Caco-2 (cell line): ENCODE measurements around the gene CACNG5. TPM values are rescaled to one million over a fixed set of nuclear protein-coding genes. Genes with fewer than 3 reads are reported as not detected.

Experiments
- BruUV-seq: library from RNA; stranded (reverse); fragments of 400-500 nt; replicated peaks from 2 replicates; lab custom pipeline; 2021; lab: Mats Ljungman, UMichigan
- CTCF ChIA-PET: fragments of 300-600 bp; sonication (Branson Sonifier 250); formaldehyde crosslinking; loops from one replicate; lab custom pipeline; 2022; ENCODE audit warnings: antibody characterized with exemption; lab: Charles Lee
- POLR2A ChIA-PET: fragments of 300-600 bp; sonication (Branson Sonifier 250); formaldehyde crosslinking; loops from one replicate; lab custom pipeline; 2022; ENCODE audit warnings: antibody characterized with exemption; lab: Charles Lee
- DNase-seq, 2 experiments: peaks; one replicate each; pipeline versions ENCODE4 v3.0.0 to v3.0.0-alpha.2; 2020 to 2022
- H3K27me3 ChIP-seq: replicated peaks from 2 replicates; pipeline ENCODE4 v1.6.0; 2011; ENCODE audit warnings: low read length; ENCODE audit not compliant: control insufficient read depth, insufficient read depth
- H3K36me3 ChIP-seq: 2 replicates; pipeline ENCODE4 v1.5.1; 2011; ENCODE audit warnings: low read length; ENCODE audit not compliant: control insufficient read depth, insufficient read depth
- H3K4me1 ChIP-seq: fragments of 250-450 bp; sonication (Bioruptor Pico); 2 replicates; pipeline ENCODE4 v1.5.1; 2020; ENCODE audit warnings: mild to moderate bottlenecking
- H3K4me3 ChIP-seq: 2 replicates; pipeline ENCODE4 v1.5.1; 2011; ENCODE audit warnings: low read depth, mild to moderate bottlenecking, control low read depth, low read length
- H3K9me3 ChIP-seq: fragments of 250-450 bp; sonication (Bioruptor Pico); 2 replicates; pipeline ENCODE4 v1.5.1; 2020; ENCODE audit warnings: mild to moderate bottlenecking, moderate library complexity
- H3K27ac Mint-ChIP-seq: one replicate; pipeline ENCODE4 v1.8.0; 2022; ENCODE audit warnings: mixed read lengths; ENCODE audit not compliant: unreplicated experiment
- H3K27me3 Mint-ChIP-seq: one replicate; pipeline ENCODE4 v1.8.0; 2022; ENCODE audit warnings: mixed read lengths; ENCODE audit not compliant: insufficient read depth, unreplicated experiment
- H3K36me3 Mint-ChIP-seq: one replicate; pipeline ENCODE4 v1.8.0; 2022; ENCODE audit warnings: mild to moderate bottlenecking, mixed read lengths; ENCODE audit not compliant: insufficient read depth, unreplicated experiment
- H3K4me1 Mint-ChIP-seq: one replicate; pipeline ENCODE4 v1.8.0; 2022; ENCODE audit warnings: low read depth, mixed read lengths; ENCODE audit not compliant: unreplicated experiment
- H3K4me3 Mint-ChIP-seq: one replicate; pipeline ENCODE4 v1.8.0; 2022; ENCODE audit warnings: mild to moderate bottlenecking, moderate library complexity, mixed read lengths; ENCODE audit not compliant: unreplicated experiment
- H3K9me3 Mint-ChIP-seq: one replicate; pipeline ENCODE4 v1.8.0; 2022; ENCODE audit warnings: mixed read lengths; ENCODE audit not compliant: unreplicated experiment
- CTCF ChIP-seq, 2 experiments: fragments of 200-600 bp in 1 of 2; IDR thresholded peaks; 1 replicate in 1 of 2; 2 replicates in 1 of 2; pipeline versions ENCODE4 v1.5.1 to v1.8.0; 2011 to 2022; ENCODE audit warnings: antibody characterized with exemption in 1 of 2, control low read depth in 1 of 2, inconsistent platforms in 1 of 2, low read depth in 1 of 2, low read length in 1 of 2, mild to moderate bottlenecking in 1 of 2, moderate library complexity in 1 of 2; ENCODE audit not compliant: insufficient read depth in 1 of 2, severe bottlenecking in 1 of 2, unreplicated experiment in 1 of 2
- intact Hi-C: fragments of 100-400 bp; cut with micrococcal nuclease; formaldehyde crosslinking; loops from one replicate; pipeline ENCODE4 v1.10.0; 2022; ENCODE audit not compliant: unreplicated experiment
- total RNA-seq: library from RNA; stranded (reverse); gene quantifications from 2 replicates; pipeline ENCODE4 v1.2.3, GENCODE V29; 2022

CACNG5 gene
- total RNA-seq, 1 experiment from 2014 or later: not detected

GRCh38 chr17:66925811-66926500, 91.0 kb downstream of the CACNG5 start:
- Histone ChIP-seq H3K4me1 (peaks cover 27% of the 10 kb centered on the region), H3K36me3 (no peaks in the 10 kb centered on the region), H3K9me3 (peaks cover 3% of the 10 kb centered on the region; the same call in 1 of the 2 replicates), H3K4me3 (no peak overlapping the region), H3K27me3 (no peaks in the 10 kb centered on the region)
- no peak overlapping the region for H3K27ac Mint-ChIP-seq
- H3K9me3 Mint-ChIP-seq: peaks cover 15% of the 10 kb centered on the region
- peaks cover 2% of the 10 kb centered on the region for H3K36me3 Mint-ChIP-seq
- H3K4me1 Mint-ChIP-seq: peaks cover 15% of the 10 kb centered on the region
- no TSS peak for BruUV-seq
- TF ChIP-seq CTCF (IDR thresholded peaks at IDR 0.05; ENCODE audit: insufficient read depth in 1 of 2, low read depth in 1 of 2, low read length in 1 of 2, severe bottlenecking in 1 of 2, unreplicated experiment in 1 of 2): no peak
- ChIA-PET CTCF (no interaction called here), POLR2A (no interaction called here)
- H3K27me3 Mint-ChIP-seq: no peaks in the 10 kb centered on the region
- DNase-seq: no peak
- no peak overlapping the region for H3K4me3 Mint-ChIP-seq
- intact Hi-C loops: no loop called here

GRCh38 chr17:66928949-66929348, 94.0 kb downstream of the CACNG5 start:
- DNase-seq: no peak

GRCh38 chr17:66929591-66929990, 94.7 kb downstream of the CACNG5 start:
- Mint-ChIP-seq H3K27me3 (no peaks in the 10 kb centered on the region), H3K4me3 (no peak overlapping the region), H3K36me3 (peaks cover 5% of the 10 kb centered on the region), H3K4me1 (peaks cover 9% of the 10 kb centered on the region), H3K27ac (no peak overlapping the region), H3K9me3 (no peaks in the 10 kb centered on the region)
- Histone ChIP-seq H3K27me3 (no peaks in the 10 kb centered on the region), H3K4me1 (peaks cover 18% of the 10 kb centered on the region), H3K9me3 (no peaks in the 10 kb centered on the region), H3K36me3 (no peaks in the 10 kb centered on the region), H3K4me3 (no peak overlapping the region)
- no TSS peak for BruUV-seq
- no peak for TF ChIP-seq CTCF (IDR thresholded peaks at IDR 0.05; ENCODE audit: insufficient read depth in 1 of 2, low read depth in 1 of 2, low read length in 1 of 2, severe bottlenecking in 1 of 2, unreplicated experiment in 1 of 2)
- intact Hi-C loops: no loop called here
- ChIA-PET CTCF (no interaction called here), POLR2A (no interaction called here)
- no peak for DNase-seq

More at GRCh38 chr17:66928949-66929348, 94.0 kb downstream of the CACNG5 start:
- H3K27me3 ChIP-seq: no peaks in the 10 kb centered on the region
- H3K36me3 Mint-ChIP-seq: peaks cover 5% of the 10 kb centered on the region
- ChIA-PET CTCF (no interaction called here), POLR2A (no interaction called here)
- no peak overlapping the region for H3K4me3 Mint-ChIP-seq
- no peaks in the 10 kb centered on the region for H3K27me3 Mint-ChIP-seq
- intact Hi-C loops: no loop called here
- peaks cover 24% of the 10 kb centered on the region for H3K4me1 ChIP-seq
- peaks cover 15% of the 10 kb centered on the region for H3K4me1 Mint-ChIP-seq
- TF ChIP-seq CTCF (IDR thresholded peaks at IDR 0.05; ENCODE audit: insufficient read depth in 1 of 2, low read depth in 1 of 2, low read length in 1 of 2, severe bottlenecking in 1 of 2, unreplicated experiment in 1 of 2): no peak
- H3K36me3 ChIP-seq: no peaks in the 10 kb centered on the region
- H3K4me3 ChIP-seq: no peak overlapping the region
- no peaks in the 10 kb centered on the region for H3K9me3 ChIP-seq
- no peak overlapping the region for H3K27ac Mint-ChIP-seq
- H3K9me3 Mint-ChIP-seq: no peaks in the 10 kb centered on the region
- no TSS peak for BruUV-seq
